GM13976 (cell line): ENCODE results near the gene FAM174A.

Source experiments
- DNase-seq: peaks from one replicate; pipeline ENCODE4 v3.0.0; 2012; ENCODE audit warnings: low spot score
- CTCF ChIP-seq: IDR thresholded peaks from 2 replicates; pipeline ENCODE4 v1.5.1; 2012; ENCODE audit warnings: borderline replicate concordance, mild to moderate bottlenecking; ENCODE audit not compliant: insufficient read depth; ENCODE audit errors: extremely low read depth, missing control alignments, control extremely low read depth
- in situ Hi-C: fragments of 300-500 bp; cut with MboI; formaldehyde crosslinking; loops from one replicate; pipeline ENCODE4 v1.12.0; 2022; ENCODE audit warnings: low sequenced_read_pairs, mixed read lengths, inconsistent platforms; ENCODE audit not compliant: unreplicated experiment

FAM174A gene

GRCh38 chr5:100517301-100517974, 17.7 kb upstream of the FAM174A start:
- no peak for TF ChIP-seq CTCF
- in situ Hi-C loops = no loop called here
- no peak for DNase-seq

GRCh38 chr5:100518377-100518776, 16.8 kb upstream of the FAM174A start:
- TF ChIP-seq CTCF = no peak
- in situ Hi-C loops = no loop called here
- no peak for DNase-seq

GRCh38 chr5:100519075-100519474, 16.1 kb upstream of the FAM174A start:
- in situ Hi-C loops = no loop called here
- DNase-seq = no peak
- TF ChIP-seq CTCF = no peak

GRCh38 chr5:100520348-100520747, 14.8 kb upstream of the FAM174A start:
- no peak for TF ChIP-seq CTCF
- in situ Hi-C loops = no loop called here
- DNase-seq = no peak

GRCh38 chr5:100537946-100538345, 2.8 kb downstream of the FAM174A start:
- TF ChIP-seq CTCF = no peak
- DNase-seq = no peak
- in situ Hi-C loops = no loop called here

- in situ Hi-C loops = no loop called here
- no peak for DNase-seq
- TF ChIP-seq CTCF = no peak
These were observed 4.3 kb downstream of the FAM174A start for GRCh38 chr5:100539519-100539918.
